ENCODE data around the gene CMTM8. TPM values are rescaled to one million over a fixed set of nuclear protein-coding genes. Genes with fewer than 3 reads are reported as not detected.

Gene CMTM8
- total RNA-seq, 1 donor from 2014 or later = 5.1 TPM

GRCh38 chr3:32313723-32314473, 75.4 kb downstream of the CMTM8 start:
- H3K4me3 Mint-ChIP-seq = no peak overlapping the region
- H3K9me3 Mint-ChIP-seq = no peaks in the 10 kb centered on the region
- H3K4me1 Mint-ChIP-seq = peaks cover 18% of the 10 kb centered on the region
- no peaks in the 10 kb centered on the region for H3K27me3 Mint-ChIP-seq (ENCODE audit: low read depth)
- no peak overlapping the region for H3K27ac Mint-ChIP-seq
- TF ChIP-seq CTCF (IDR thresholded peaks at IDR 0.05; ENCODE audit: unreplicated experiment) = no peak
- DNase-seq (ENCODE audit: low spot score in 2 of 2, unreplicated experiment in 2 of 2) = no peak
- no peaks in the 10 kb centered on the region for H3K36me3 Mint-ChIP-seq

- H3K4me3 Mint-ChIP-seq = no peak overlapping the region
- no peaks in the 10 kb centered on the region for H3K36me3 Mint-ChIP-seq
- H3K9me3 Mint-ChIP-seq = no peaks in the 10 kb centered on the region
- no peak for DNase-seq (ENCODE audit: low spot score in 2 of 2, unreplicated experiment in 2 of 2)
- no peaks in the 10 kb centered on the region for H3K27me3 Mint-ChIP-seq (ENCODE audit: low read depth)
- H3K4me1 Mint-ChIP-seq = peaks cover 21% of the 10 kb centered on the region
- TF ChIP-seq CTCF (IDR thresholded peaks at IDR 0.05; ENCODE audit: unreplicated experiment) = no peak
- H3K27ac Mint-ChIP-seq = no peak overlapping the region
These were observed 77.0 kb downstream of the CMTM8 start for GRCh38 chr3:32315441-32315840.

- TF ChIP-seq CTCF (IDR thresholded peaks at IDR 0.05; ENCODE audit: unreplicated experiment) = no peak
- Mint-ChIP-seq H3K4me3 (no peak overlapping the region), H3K27ac (peak overlapping the region; percentile 11), H3K36me3 (no peaks in the 10 kb centered on the region), H3K27me3 (ENCODE audit: low read depth) (no peaks in the 10 kb centered on the region), H3K9me3 (no peaks in the 10 kb centered on the region), H3K4me1 (peaks cover 21% of the 10 kb centered on the region)
- no peak for DNase-seq (ENCODE audit: low spot score in 2 of 2, unreplicated experiment in 2 of 2)
These were observed 77.8 kb downstream of the CMTM8 start for GRCh38 chr3:32316319-32316718.

GRCh38 chr3:32316976-32317375, 78.5 kb downstream of the CMTM8 start:
- Mint-ChIP-seq H3K27ac (no peak overlapping the region), H3K4me3 (no peak overlapping the region), H3K9me3 (no peaks in the 10 kb centered on the region), H3K36me3 (no peaks in the 10 kb centered on the region), H3K27me3 (ENCODE audit: low read depth) (no peaks in the 10 kb centered on the region), H3K4me1 (peaks cover 21% of the 10 kb centered on the region)
- TF ChIP-seq CTCF (IDR thresholded peaks at IDR 0.05; ENCODE audit: unreplicated experiment) = no peak
- no peak for DNase-seq (ENCODE audit: low spot score in 2 of 2, unreplicated experiment in 2 of 2)

GRCh38 chr3:32319607-32320006, 81.1 kb downstream of the CMTM8 start:
- peaks cover 36% of the 10 kb centered on the region for H3K4me1 Mint-ChIP-seq
- no peaks in the 10 kb centered on the region for H3K36me3 Mint-ChIP-seq
- no peak overlapping the region for H3K27ac Mint-ChIP-seq
- no peaks in the 10 kb centered on the region for H3K27me3 Mint-ChIP-seq (ENCODE audit: low read depth)
- no peak for DNase-seq (ENCODE audit: low spot score in 2 of 2, unreplicated experiment in 2 of 2)
- TF ChIP-seq CTCF (IDR thresholded peaks at IDR 0.05; ENCODE audit: unreplicated experiment) = no peak
- no peak overlapping the region for H3K4me3 Mint-ChIP-seq
- H3K9me3 Mint-ChIP-seq = no peaks in the 10 kb centered on the region
